Vagina (tissue), 2 donors: ENCODE data around the gene ELANE.

Experiments
- CTCF ChIP-seq, 3 experiments: fragments of 450-650 bp in 2 of 3; fragments of 200-600 bp in 1 of 3; sonication (generic) in 1 of 3; IDR thresholded peaks; one replicate each; pipeline ENCODE4 v1.5.1; 2017 to 2019; ENCODE audit warnings: antibody characterized with exemption in 3 of 3, mild to moderate bottlenecking in 2 of 3, moderate library complexity in 2 of 3
- POLR2A ChIP-seq, 2 donors: fragments of 450-650 bp; IDR thresholded peaks; one replicate each; pipeline ENCODE4 v1.6.1; 2017; ENCODE audit warnings: antibody characterized with exemption in 2 of 2, mild to moderate bottlenecking in 2 of 2, moderate library complexity in 2 of 2
- POLR2AphosphoS5 ChIP-seq, 2 donors: sonication (generic); formaldehyde crosslinking; IDR thresholded peaks; one replicate each; pipeline ENCODE4 v1.9.0; 2017; ENCODE audit warnings: antibody characterized with exemption in 2 of 2, mild to moderate bottlenecking in 2 of 2, low read depth in 1 of 2; ENCODE audit not compliant: insufficient read depth in 1 of 2

- no peak for TF ChIP-seq CTCF (IDR thresholded peaks at IDR 0.05)
- peak in 1 of 2 donors; percentile 79 for TF ChIP-seq POLR2A (IDR thresholded peaks at IDR 0.05)
- TF ChIP-seq POLR2AphosphoS5 (IDR thresholded peaks at IDR 0.05; ENCODE audit: insufficient read depth in 1 of 2, low read depth in 1 of 2), result peak in 1 of 2 donors; percentile 92
Observed at GRCh38 chr19:858868-859843, 7.1 kb downstream of the ELANE start, which contains the start of gene CFD.
